IPS-NIHi7 (cell line): ENCODE results near the gene KRT82.
"Not testable (repeated sequence)": the region's sequence is repeated elsewhere in the genome, so short reads cannot be mapped to it uniquely, and the experiment has no call there.

Experiments
- DNase-seq: peaks from one replicate; pipeline ENCODE4 v3.0.0; 2012; ENCODE audit warnings: mixed read lengths; ENCODE audit errors: extremely low spot score

Gene KRT82

GRCh38 chr12:52361553-52361952 lies 44.6 kb downstream of the KRT82 start:
- no peak for DNase-seq

- DNase-seq: no peak
Measured at GRCh38 chr12:52360663-52361271, 45.4 kb downstream of the KRT82 start.

GRCh38 chr12:52360106-52360662 lies 46.0 kb downstream of the KRT82 start:
- no peak for DNase-seq

GRCh38 chr12:52359621-52360061 lies 46.5 kb downstream of the KRT82 start:
- no peak for DNase-seq

- DNase-seq: no peak
Measured at GRCh38 chr12:52358575-52359350, 47.4 kb downstream of the KRT82 start.

- no peak for DNase-seq
Measured at GRCh38 chr12:52356762-52357580, 49.2 kb downstream of the KRT82 start.

GRCh38 chr12:52356031-52356761 lies 49.9 kb downstream of the KRT82 start:
- DNase-seq: no peak

GRCh38 chr12:52355176-52355575 lies 51.0 kb downstream of the KRT82 start:
- DNase-seq: no peak

- DNase-seq: no peak
Measured at GRCh38 chr12:52354200-52354599, 51.9 kb downstream of the KRT82 start.

- no peak for DNase-seq
Measured at GRCh38 chr12:52353766-52354165, 52.4 kb downstream of the KRT82 start.

GRCh38 chr12:52352951-52353350 lies 53.2 kb downstream of the KRT82 start:
- no peak for DNase-seq

GRCh38 chr12:52351196-52352059 lies 54.7 kb downstream of the KRT82 start:
- no peak for DNase-seq

- DNase-seq: no peak
Measured at GRCh38 chr12:52350786-52351185, 55.3 kb downstream of the KRT82 start.

- DNase-seq: no peak
Measured at GRCh38 chr12:52350021-52350620, 56.0 kb downstream of the KRT82 start.

GRCh38 chr12:52349196-52349595 lies 56.9 kb downstream of the KRT82 start:
- DNase-seq: no peak

GRCh38 chr12:52347551-52348510 lies 58.3 kb downstream of the KRT82 start:
- no peak for DNase-seq

- DNase-seq: no peak
Measured at GRCh38 chr12:52347016-52347415, 59.1 kb downstream of the KRT82 start.

GRCh38 chr12:52346593-52346992 lies 59.5 kb downstream of the KRT82 start:
- DNase-seq: no peak

- not testable (repeated sequence) for DNase-seq
Measured at GRCh38 chr12:52345041-52345440, 61.1 kb downstream of the KRT82 start.
